ENCODE results near the gene SLC16A10. TPM values are rescaled to one million over a fixed set of nuclear protein-coding genes. Genes with fewer than 3 reads are reported as not detected.
"Not testable (repeated sequence)": the region's sequence is repeated elsewhere in the genome, so short reads cannot be mapped to it uniquely, and the experiment has no call there.

SLC16A10 gene
- polyA plus RNA-seq, 3 donors, result 0.05 to 0.15 TPM; not detected in 1

DNA sequence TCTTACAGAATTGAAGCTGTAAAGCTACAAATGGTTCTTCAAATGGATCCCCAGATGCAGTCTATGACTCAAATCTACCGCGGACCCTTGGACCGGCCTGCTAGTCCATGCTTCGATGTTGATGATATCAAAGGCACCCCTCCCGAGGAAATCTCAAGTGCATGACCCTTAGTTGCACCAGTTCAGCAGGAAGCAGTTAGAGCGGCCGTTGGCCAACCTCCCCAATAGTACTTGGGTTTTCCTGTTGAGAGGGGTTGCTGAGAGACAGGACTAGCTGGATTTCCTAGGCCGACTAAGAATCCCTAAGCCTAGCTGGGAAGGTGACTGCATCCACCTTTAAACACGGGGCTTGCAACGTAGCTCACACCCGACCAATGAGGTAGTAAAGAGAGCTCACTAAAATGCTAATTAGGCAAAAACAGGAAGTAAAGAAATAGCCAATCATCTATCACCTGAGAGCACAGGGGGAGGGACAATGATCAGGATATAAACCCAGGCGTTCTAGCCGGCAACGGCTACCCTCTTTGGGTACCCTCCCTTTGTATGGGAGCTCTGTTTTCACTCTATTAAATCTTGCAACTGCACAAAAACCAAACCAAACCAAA is 50.3 kb downstream of the SLC16A10 start:
- H3K36me3 Mint-ChIP-seq; H2AFZ ChIP-seq (ENCODE audit: insufficient read depth, low read depth, low read length, poor library complexity, severe bottlenecking); H3K27ac ChIP-seq (ENCODE audit: low read depth in 1 of 2, low read length in 2 of 2); intact Hi-C loops (cut with micrococcal nuclease); H3K9ac ChIP-seq (ENCODE audit: insufficient read depth, low read length, poor library complexity, severe bottlenecking); H3K4me1 ChIP-seq (ENCODE audit: control insufficient read depth in 1 of 2, insufficient read depth in 2 of 2, low read length in 2 of 2); H3K79me2 ChIP-seq (ENCODE audit: insufficient read depth, low read length); H3K4me3 ChIP-seq (replicated peaks in 1 of 3; ENCODE audit: low read depth in 2 of 3, low read length in 3 of 3); H3K4me1 Mint-ChIP-seq; H3K4me2 ChIP-seq (replicated peaks; ENCODE audit: extremely low read depth, low read length, poor library complexity, severe bottlenecking); H3K27ac Mint-ChIP-seq; H3K27me3 Mint-ChIP-seq (ENCODE audit: low read depth in 3 of 3); H3K27me3 ChIP-seq (ENCODE audit: control insufficient read depth in 2 of 2, insufficient read depth in 2 of 2, low read length in 2 of 2); H4K20me1 ChIP-seq (ENCODE audit: insufficient read depth, low read length); H3K4me3 Mint-ChIP-seq; DNase-seq; H3K36me3 ChIP-seq (replicated peaks in 1 of 2; ENCODE audit: control insufficient read depth in 1 of 2, insufficient read depth in 2 of 2, low read length in 2 of 2): not testable (repeated sequence)
- H3K9me3 ChIP-seq (replicated peaks in 1 of 2; ENCODE audit: control insufficient read depth in 1 of 2, insufficient read depth in 1 of 2, low read length in 2 of 2), result peaks cover 0 to 10% of the 10 kb centered on the region in 2 donors
- 100% methylated on average over 5 of the region's 14 CpGs for WGBS (ENCODE audit: insufficient coverage)
- H3K9me3 Mint-ChIP-seq, result peaks cover 0 to 14% (median 8%) of the 10 kb centered on the region in 7 donors

DNA sequence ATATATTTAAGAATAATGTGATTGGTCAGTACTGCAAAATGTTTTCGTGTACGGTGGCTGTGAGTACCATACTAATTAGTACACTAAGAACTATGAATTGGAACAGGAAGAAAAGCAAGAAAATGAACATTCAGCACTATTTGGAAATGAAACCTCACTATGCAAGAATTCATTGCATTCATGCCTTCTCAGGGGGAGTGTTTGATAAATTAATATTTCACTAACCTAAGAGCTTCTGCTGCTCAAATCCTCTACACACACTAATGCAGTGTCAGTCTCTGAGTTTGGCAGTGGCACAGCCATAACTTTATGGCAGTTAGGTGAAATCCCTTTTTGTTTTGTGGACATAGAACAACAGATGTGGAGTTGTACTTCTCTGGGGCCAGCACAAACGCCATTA is 60.1 kb downstream of the SLC16A10 start:
- H3K9me3 ChIP-seq (replicated peaks in 1 of 2; ENCODE audit: control insufficient read depth in 1 of 2, insufficient read depth in 1 of 2, low read length in 2 of 2), result peaks cover 0 to 6% of the 10 kb centered on the region in 2 donors
- H3K4me2 ChIP-seq (replicated peaks; ENCODE audit: extremely low read depth, low read length, poor library complexity, severe bottlenecking), result no peak overlapping the region
- Mint-ChIP-seq H3K36me3 (no peaks in the 10 kb centered on the region), H3K27me3 (ENCODE audit: low read depth in 3 of 3) (peaks cover 0 to 1% (median 0%) of the 10 kb centered on the region in 3 donors), H3K4me3 (no peak overlapping the region), H3K27ac (no peak overlapping the region), H3K9me3 (peaks cover 0 to 6% (median 0%) of the 10 kb centered on the region in 7 donors), H3K4me1 (no peaks in the 10 kb centered on the region)
- no peak overlapping the region for H3K4me3 ChIP-seq (replicated peaks in 1 of 3; ENCODE audit: low read depth in 2 of 3, low read length in 3 of 3)
- no peaks in the 10 kb centered on the region for H4K20me1 ChIP-seq (ENCODE audit: insufficient read depth, low read length)
- no peak overlapping the region for H3K9ac ChIP-seq (ENCODE audit: insufficient read depth, low read length, poor library complexity, severe bottlenecking)
- no peak overlapping the region for H2AFZ ChIP-seq (ENCODE audit: insufficient read depth, low read depth, low read length, poor library complexity, severe bottlenecking)
- no peaks in the 10 kb centered on the region for H3K36me3 ChIP-seq (replicated peaks in 1 of 2; ENCODE audit: control insufficient read depth in 1 of 2, insufficient read depth in 2 of 2, low read length in 2 of 2)
- H3K27me3 ChIP-seq (ENCODE audit: control insufficient read depth in 2 of 2, insufficient read depth in 2 of 2, low read length in 2 of 2), result no peaks in the 10 kb centered on the region
- no peak for TF ChIP-seq CTCF (IDR thresholded peaks at IDR 0.05)
- intact Hi-C loops (cut with micrococcal nuclease), result no loop called here
- H3K79me2 ChIP-seq (ENCODE audit: insufficient read depth, low read length), result no peaks in the 10 kb centered on the region
- H3K27ac ChIP-seq (ENCODE audit: low read depth in 1 of 2, low read length in 2 of 2), result no peak overlapping the region
- DNase-seq, result no peak
- 100% methylated on average over 1 of the region's 3 CpGs for WGBS (ENCODE audit: insufficient coverage)
- H3K4me1 ChIP-seq (ENCODE audit: control insufficient read depth in 1 of 2, insufficient read depth in 2 of 2, low read length in 2 of 2), result no peaks in the 10 kb centered on the region

All from CD14-positive monocyte (primary cell).